Astrocyte of the spinal cord (primary cell): ENCODE data around the gene ERBB4.
"Not testable (repeated sequence)": the region's sequence is repeated elsewhere in the genome, so short reads cannot be mapped to it uniquely, and the experiment has no call there.

Source experiments
- DNase-seq: peaks from one replicate; pipeline ENCODE4 v3.0.0; 2011; ENCODE audit warnings: low read depth, low spot score
- H3K4me3 ChIP-seq: 2 replicates; pipeline ENCODE4 v1.5.1; 2011; ENCODE audit warnings: low read depth, mild to moderate bottlenecking, low read length, moderate library complexity
- CTCF ChIP-seq: IDR thresholded peaks from 2 replicates; pipeline ENCODE4 v1.5.1; 2012; ENCODE audit warnings: low read depth, mild to moderate bottlenecking, low read length, inconsistent platforms
- in situ Hi-C: cut with HindIII; loops from 2 replicates; pipeline ENCODE4 v1.10.0; 2017; ENCODE audit warnings: low sequenced_read_pairs

Gene ERBB4

GRCh38 chr2:211568439-211568838 lies 970.2 kb downstream of the ERBB4 start:
- no peak overlapping the region for H3K4me3 ChIP-seq
- in situ Hi-C loops, result no loop called here
- DNase-seq, result no peak
- no peak for TF ChIP-seq CTCF

- in situ Hi-C loops, result no loop called here
- DNase-seq, result no peak
- H3K4me3 ChIP-seq, result no peak overlapping the region
- TF ChIP-seq CTCF, result no peak
These were observed 974.2 kb downstream of the ERBB4 start for GRCh38 chr2:211564441-211564840.

- in situ Hi-C loops, result no loop called here
- no peak for TF ChIP-seq CTCF
- no peak for DNase-seq
- no peak overlapping the region for H3K4me3 ChIP-seq
These were observed 993.0 kb downstream of the ERBB4 start for GRCh38 chr2:211545582-211545981.

GRCh38 chr2:211534632-211535031 lies 1004.0 kb downstream of the ERBB4 start:
- DNase-seq, result no peak
- no peak overlapping the region for H3K4me3 ChIP-seq
- in situ Hi-C loops, result no loop called here
- TF ChIP-seq CTCF, result no peak

GRCh38 chr2:211524248-211524647 lies 1014.4 kb downstream of the ERBB4 start:
- DNase-seq, result not testable (repeated sequence)

GRCh38 chr2:211516537-211516936 lies 1022.1 kb downstream of the ERBB4 start:
- no peak for DNase-seq
- in situ Hi-C loops, result no loop called here
- TF ChIP-seq CTCF, result no peak
- no peak overlapping the region for H3K4me3 ChIP-seq

More at GRCh38 chr2:211524248-211524647, 1014.4 kb downstream of the ERBB4 start:
- in situ Hi-C loops, H3K4me3 ChIP-seq: not testable (repeated sequence)

GRCh38 chr2:211514049-211514448 lies 1024.6 kb downstream of the ERBB4 start:
- TF ChIP-seq CTCF, result no peak
- no peak overlapping the region for H3K4me3 ChIP-seq
- in situ Hi-C loops, result no loop called here
- no peak for DNase-seq
